Keratinocyte (primary cell): ENCODE data around the gene MAP1S.

Experiments
- EZH2 ChIP-seq: IDR thresholded peaks from one replicate; pipeline ENCODE4 v1.6.1; 2012; ENCODE audit warnings: inconsistent platforms, mild to moderate bottlenecking, low read length, moderate library complexity
- TF ChIP-seq, protein P1 (sequence below), 3 experiments: IDR thresholded peaks in 1 of 3; conservative IDR thresholded peaks in 1 of 3; optimal IDR thresholded peaks in 1 of 3; 2 replicates in 2 of 3; 3 replicates in 1 of 3; pipeline versions ENCODE3 to v1.5.1; 2011; ENCODE audit warnings: low read length in 3 of 3, mild to moderate bottlenecking in 3 of 3, moderate library complexity in 2 of 3, control low read depth in 1 of 3, inconsistent platforms in 1 of 3; ENCODE audit not compliant: insufficient read depth in 2 of 3; ENCODE audit errors: extremely low read depth in 1 of 3

DNA sequence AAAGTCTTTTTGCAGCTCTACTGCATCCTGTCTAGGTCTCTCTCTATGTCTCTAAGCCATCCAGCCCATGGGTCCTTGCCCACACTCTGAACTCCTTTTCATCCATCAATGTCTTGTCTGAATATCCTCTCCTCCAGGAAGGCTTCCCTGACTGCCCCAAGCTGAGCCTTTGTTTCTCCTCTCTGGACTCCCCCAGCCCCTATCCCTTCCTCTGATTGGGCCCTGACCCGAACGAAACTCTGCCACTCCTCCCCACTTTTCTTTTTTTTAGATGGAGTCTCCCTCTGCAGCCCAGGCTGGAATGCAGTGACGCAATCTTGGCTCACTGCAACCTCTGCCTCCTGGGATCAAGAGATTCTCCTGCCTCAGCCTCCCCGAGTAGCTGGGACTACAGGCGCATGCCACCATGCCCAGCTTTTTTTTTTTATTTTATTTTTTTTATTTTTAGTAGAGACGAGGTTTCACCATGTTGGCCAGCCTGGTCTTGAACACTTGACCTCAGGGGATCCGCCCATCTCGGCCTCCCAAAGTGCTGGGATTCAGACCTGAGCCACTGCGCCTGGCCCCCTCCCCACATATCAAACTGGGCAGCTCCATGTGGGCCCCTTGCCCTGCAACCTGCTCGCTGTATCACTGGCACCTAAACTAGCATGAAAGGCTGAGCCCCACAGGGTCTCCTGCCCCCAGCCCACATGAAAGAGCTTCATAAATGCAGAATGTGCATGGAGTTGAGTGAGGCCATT, 30.3 kb upstream of the MAP1S start:
- TF ChIP-seq, protein P1, sequence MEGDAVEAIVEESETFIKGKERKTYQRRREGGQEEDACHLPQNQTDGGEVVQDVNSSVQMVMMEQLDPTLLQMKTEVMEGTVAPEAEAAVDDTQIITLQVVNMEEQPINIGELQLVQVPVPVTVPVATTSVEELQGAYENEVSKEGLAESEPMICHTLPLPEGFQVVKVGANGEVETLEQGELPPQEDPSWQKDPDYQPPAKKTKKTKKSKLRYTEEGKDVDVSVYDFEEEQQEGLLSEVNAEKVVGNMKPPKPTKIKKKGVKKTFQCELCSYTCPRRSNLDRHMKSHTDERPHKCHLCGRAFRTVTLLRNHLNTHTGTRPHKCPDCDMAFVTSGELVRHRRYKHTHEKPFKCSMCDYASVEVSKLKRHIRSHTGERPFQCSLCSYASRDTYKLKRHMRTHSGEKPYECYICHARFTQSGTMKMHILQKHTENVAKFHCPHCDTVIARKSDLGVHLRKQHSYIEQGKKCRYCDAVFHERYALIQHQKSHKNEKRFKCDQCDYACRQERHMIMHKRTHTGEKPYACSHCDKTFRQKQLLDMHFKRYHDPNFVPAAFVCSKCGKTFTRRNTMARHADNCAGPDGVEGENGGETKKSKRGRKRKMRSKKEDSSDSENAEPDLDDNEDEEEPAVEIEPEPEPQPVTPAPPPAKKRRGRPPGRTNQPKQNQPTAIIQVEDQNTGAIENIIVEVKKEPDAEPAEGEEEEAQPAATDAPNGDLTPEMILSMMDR (optimal IDR thresholded peaks at IDR 0.05 in 1 of 3, IDR thresholded peaks at IDR 0.05 in 1 of 3, conservative IDR thresholded peaks at IDR 0.05 in 1 of 3; ENCODE audit: extremely low read depth in 1 of 3, insufficient read depth in 2 of 3, low read length in 3 of 3): no peak
- TF ChIP-seq EZH2: no peak
